ENCODE results near the gene SLC27A3.
"Not testable (repeated sequence)": the region's sequence is repeated elsewhere in the genome, so short reads cannot be mapped to it uniquely, and the experiment has no call there.

SLC27A3 gene

DNA sequence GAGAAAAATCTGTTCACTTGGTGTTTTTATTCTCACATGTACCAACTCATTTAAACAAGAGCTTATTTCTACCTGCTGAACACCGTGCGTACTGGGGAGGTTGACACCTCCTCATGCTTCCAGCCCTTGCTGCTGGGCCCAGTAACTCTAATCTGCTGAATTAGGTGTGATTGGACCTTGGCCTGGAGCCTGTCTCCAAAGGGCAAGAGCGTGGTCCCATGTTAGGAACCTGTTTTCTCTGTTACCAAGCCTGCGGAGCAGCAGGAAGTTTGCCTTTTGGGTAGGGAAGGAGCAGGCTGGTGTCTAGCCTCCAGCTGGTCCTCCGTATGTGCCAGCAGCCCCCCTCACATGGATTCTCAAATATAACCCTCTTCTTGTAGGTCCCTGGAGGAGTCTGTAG is 10.9 kb upstream of the SLC27A3 start:
- Histone ChIP-seq H3K4me1 (ENCODE audit: control insufficient read depth, insufficient read depth, low read length) (no peaks in the 10 kb centered on the region), H3K4me3 (ENCODE audit: low read length in 2 of 2) (no peak overlapping the region), H3K9ac (ENCODE audit: low read length in 2 of 2) (no peak overlapping the region), H3K9me3 (ENCODE audit: control insufficient read depth in 2 of 2, low read length in 2 of 2) (no peaks in the 10 kb centered on the region), H3K27ac (ENCODE audit: low read length) (no peak overlapping the region), H3K27me3 (ENCODE audit: control insufficient read depth in 1 of 2, insufficient read depth in 2 of 2, low read length in 2 of 2) (no peaks in the 10 kb centered on the region), H3K36me3 (ENCODE audit: control insufficient read depth in 2 of 2, insufficient read depth in 2 of 2, low read length in 2 of 2) (peaks cover 73 to 75% of the 10 kb centered on the region in 2 donors)

DNA sequence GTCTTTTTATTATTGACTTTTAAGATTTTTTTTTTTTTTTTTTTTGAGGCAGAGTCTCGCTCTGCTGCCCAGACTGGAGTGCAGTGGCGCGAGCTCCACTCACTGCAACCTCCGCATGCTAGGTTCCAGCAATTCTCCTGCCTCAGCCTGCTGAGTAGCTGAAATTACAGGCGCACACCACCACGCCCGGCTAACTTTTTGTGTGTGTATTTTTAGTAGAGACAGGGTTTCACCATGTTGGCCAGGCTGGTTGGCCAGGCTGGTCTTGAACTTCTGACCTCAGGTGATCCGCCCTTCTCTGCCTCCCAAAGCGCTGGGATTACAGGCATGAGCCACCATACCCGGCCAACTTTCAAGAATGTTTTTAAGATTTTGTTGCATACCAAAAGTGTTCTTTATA is 8.5 kb upstream of the SLC27A3 start:
- H3K9me3 ChIP-seq (ENCODE audit: control insufficient read depth in 2 of 2, low read length in 2 of 2); H3K27me3 ChIP-seq (ENCODE audit: control insufficient read depth in 1 of 2, insufficient read depth in 2 of 2, low read length in 2 of 2); H3K27ac ChIP-seq (ENCODE audit: low read length); H3K4me1 ChIP-seq (ENCODE audit: control insufficient read depth, insufficient read depth, low read length); H3K9ac ChIP-seq (ENCODE audit: low read length in 2 of 2); H3K4me3 ChIP-seq (ENCODE audit: low read length in 2 of 2): not testable (repeated sequence)
- H3K36me3 ChIP-seq (ENCODE audit: control insufficient read depth in 2 of 2, insufficient read depth in 2 of 2, low read length in 2 of 2), result peaks cover 63 to 73% of the 10 kb centered on the region in 2 donors

DNA sequence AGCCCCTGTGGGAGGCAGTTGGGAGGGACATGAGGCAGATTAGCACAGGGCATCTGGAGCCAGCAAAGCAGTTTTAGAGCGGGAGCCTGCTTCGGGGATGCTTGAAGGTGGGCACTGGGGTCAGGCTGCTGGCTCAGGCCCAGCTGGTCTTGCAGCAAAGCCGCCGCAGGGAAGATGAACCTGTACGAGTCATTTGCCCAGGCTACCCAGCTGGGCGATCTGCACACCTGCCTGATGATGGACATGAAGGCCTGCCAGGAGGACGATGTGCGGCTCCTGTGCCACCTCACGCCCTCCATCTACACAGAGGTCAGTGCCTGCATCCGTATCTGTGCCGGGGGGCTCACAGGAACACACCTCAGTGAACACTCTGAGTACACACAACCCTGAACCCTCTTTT is 7.7 kb upstream of the SLC27A3 start:
- Histone ChIP-seq H3K27me3 (ENCODE audit: control insufficient read depth in 1 of 2, insufficient read depth in 2 of 2, low read length in 2 of 2) (no peaks in the 10 kb centered on the region), H3K36me3 (ENCODE audit: control insufficient read depth in 2 of 2, insufficient read depth in 2 of 2, low read length in 2 of 2) (peaks cover 57 to 71% of the 10 kb centered on the region in 2 donors), H3K4me1 (ENCODE audit: control insufficient read depth, insufficient read depth, low read length) (no peaks in the 10 kb centered on the region), H3K4me3 (ENCODE audit: low read length in 2 of 2) (no peak overlapping the region), H3K27ac (ENCODE audit: low read length) (no peak overlapping the region), H3K9me3 (ENCODE audit: control insufficient read depth in 2 of 2, low read length in 2 of 2) (no peaks in the 10 kb centered on the region), H3K9ac (ENCODE audit: low read length in 2 of 2) (no peak overlapping the region)

DNA sequence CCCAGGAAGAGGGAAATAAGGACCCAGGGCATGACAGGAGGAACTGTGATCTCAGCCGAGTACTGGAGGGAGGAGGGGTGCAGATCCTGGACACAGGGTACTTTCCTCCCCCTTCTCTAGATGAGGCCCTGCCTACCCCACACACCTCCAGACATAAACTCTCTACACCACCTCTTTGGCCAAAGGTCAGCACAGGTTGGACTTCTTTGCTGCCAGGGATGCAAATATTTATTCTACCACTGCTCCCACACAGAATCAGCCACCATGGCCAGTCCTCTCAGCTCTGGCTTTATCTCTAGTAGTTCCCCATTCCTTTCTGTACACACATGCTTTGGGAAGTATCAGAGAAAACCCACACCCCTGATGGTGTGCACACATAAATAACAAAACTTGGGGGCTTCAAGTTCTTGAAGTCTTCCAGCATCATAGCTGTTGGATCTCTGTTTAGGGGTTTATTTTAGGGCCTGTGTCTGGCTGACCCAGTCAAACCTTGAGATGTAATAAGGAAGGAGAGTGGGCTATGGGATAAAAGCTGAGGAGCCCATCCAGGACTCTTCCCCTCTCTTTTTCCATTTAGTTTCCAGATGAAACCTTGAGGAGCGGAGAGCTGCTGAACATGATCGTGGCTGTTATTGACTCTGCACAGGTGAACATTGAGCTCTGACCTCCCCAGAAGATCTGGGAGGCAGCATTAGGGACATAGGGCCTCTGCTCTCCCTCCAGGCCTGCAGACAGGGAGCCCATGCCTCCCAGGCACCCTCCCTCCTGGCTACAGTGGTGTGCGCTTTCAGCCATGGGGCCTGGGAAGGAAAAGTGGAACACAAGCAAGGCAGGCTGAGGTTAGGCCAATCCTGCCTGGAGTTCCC is 6.7 kb upstream of the SLC27A3 start:
- Histone ChIP-seq H3K9ac (ENCODE audit: low read length in 2 of 2) (no peak overlapping the region), H3K9me3 (ENCODE audit: control insufficient read depth in 2 of 2, low read length in 2 of 2) (no peaks in the 10 kb centered on the region), H3K27ac (ENCODE audit: low read length) (no peak overlapping the region), H3K36me3 (ENCODE audit: control insufficient read depth in 2 of 2, insufficient read depth in 2 of 2, low read length in 2 of 2) (peaks cover 53 to 65% of the 10 kb centered on the region in 2 donors), H3K4me3 (ENCODE audit: low read length in 2 of 2) (no peak overlapping the region), H3K4me1 (ENCODE audit: control insufficient read depth, insufficient read depth, low read length) (no peaks in the 10 kb centered on the region), H3K27me3 (ENCODE audit: control insufficient read depth in 1 of 2, insufficient read depth in 2 of 2, low read length in 2 of 2) (no peaks in the 10 kb centered on the region)

DNA sequence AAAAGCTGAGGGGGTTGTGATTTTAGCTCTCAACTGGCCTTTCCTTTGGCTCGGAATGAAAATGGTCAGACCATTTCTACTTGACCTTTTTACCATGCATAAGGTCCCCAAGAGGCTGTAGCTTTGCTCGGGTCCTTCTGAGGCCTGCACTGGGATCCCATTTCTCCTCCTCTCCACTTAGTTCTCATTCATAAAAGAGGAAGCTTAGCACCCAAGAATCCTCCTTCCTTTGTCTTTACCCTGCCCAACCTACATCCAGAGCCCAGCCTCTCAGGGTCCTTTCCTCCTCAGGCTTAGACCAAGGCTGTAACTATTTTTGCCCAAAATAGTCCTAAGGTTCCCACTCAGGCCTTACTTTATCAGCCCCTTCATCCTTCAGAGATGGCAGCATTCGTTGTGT is 6.0 kb upstream of the SLC27A3 start:
- Histone ChIP-seq H3K27ac (ENCODE audit: low read length) (no peak overlapping the region), H3K9ac (ENCODE audit: low read length in 2 of 2) (no peak overlapping the region), H3K9me3 (ENCODE audit: control insufficient read depth in 2 of 2, low read length in 2 of 2) (no peaks in the 10 kb centered on the region), H3K4me3 (ENCODE audit: low read length in 2 of 2) (no peak overlapping the region), H3K27me3 (ENCODE audit: control insufficient read depth in 1 of 2, insufficient read depth in 2 of 2, low read length in 2 of 2) (no peaks in the 10 kb centered on the region), H3K36me3 (ENCODE audit: control insufficient read depth in 2 of 2, insufficient read depth in 2 of 2, low read length in 2 of 2) (peaks cover 46 to 60% of the 10 kb centered on the region in 2 donors), H3K4me1 (ENCODE audit: control insufficient read depth, insufficient read depth, low read length) (peaks cover 4% of the 10 kb centered on the region)

DNA sequence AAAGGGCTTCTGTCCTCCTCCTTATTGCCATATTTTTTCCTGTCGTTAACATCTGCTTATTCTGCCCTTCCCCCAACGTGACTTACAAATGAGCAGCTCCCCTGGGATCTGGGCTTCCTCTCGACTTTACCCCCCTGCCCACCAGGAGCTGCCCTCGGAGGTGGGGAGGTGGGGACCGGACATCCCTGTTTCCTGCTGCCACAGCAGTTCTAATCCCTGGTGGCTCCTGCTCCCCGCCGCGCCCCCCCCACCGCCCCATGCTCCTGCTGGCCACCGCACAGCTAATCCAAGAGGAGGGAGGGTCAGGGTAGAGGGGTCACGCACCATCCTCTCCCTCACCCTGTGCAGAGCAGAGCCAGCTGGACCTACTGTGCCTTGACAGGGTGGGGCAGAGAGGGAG is 4.4 kb upstream of the SLC27A3 start:
- H3K9me3 ChIP-seq (ENCODE audit: control insufficient read depth in 2 of 2, low read length in 2 of 2), result no peaks in the 10 kb centered on the region
- peaks cover 38 to 49% of the 10 kb centered on the region in 2 donors for H3K36me3 ChIP-seq (ENCODE audit: control insufficient read depth in 2 of 2, insufficient read depth in 2 of 2, low read length in 2 of 2)
- no peak overlapping the region for H3K9ac ChIP-seq (ENCODE audit: low read length in 2 of 2)
- H3K27ac ChIP-seq (ENCODE audit: low read length), result no peak overlapping the region
- H3K4me1 ChIP-seq (ENCODE audit: control insufficient read depth, insufficient read depth, low read length), result peaks cover 18% of the 10 kb centered on the region
- no peak overlapping the region for H3K4me3 ChIP-seq (ENCODE audit: low read length in 2 of 2)
- H3K27me3 ChIP-seq (ENCODE audit: control insufficient read depth in 1 of 2, insufficient read depth in 2 of 2, low read length in 2 of 2), result no peaks in the 10 kb centered on the region

DNA sequence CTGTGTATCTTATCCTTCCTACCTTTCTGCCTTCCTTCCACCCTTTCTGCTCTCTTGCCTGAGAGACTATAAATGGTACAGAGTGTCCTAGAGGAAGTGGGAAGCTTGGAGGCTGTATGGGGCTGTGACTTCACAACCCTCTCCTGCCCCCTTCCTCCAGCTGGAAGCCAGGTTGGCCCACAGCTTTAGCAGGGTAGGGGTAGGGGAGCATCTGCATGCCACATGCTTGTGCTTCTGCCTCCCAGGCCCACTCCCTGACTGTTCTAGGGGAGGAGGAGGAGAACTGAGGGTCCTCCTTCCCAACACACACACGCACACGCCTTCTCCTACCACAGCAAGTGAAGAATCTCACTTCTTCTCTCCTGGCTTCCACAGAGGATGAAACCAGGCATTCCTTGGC is 3.9 kb upstream of the SLC27A3 start:
- H3K4me3 ChIP-seq (ENCODE audit: low read length in 2 of 2), result no peak overlapping the region
- H3K27me3 ChIP-seq (ENCODE audit: control insufficient read depth in 1 of 2, insufficient read depth in 2 of 2, low read length in 2 of 2), result no peaks in the 10 kb centered on the region
- H3K27ac ChIP-seq (ENCODE audit: low read length), result no peak overlapping the region
- peaks cover 23% of the 10 kb centered on the region for H3K4me1 ChIP-seq (ENCODE audit: control insufficient read depth, insufficient read depth, low read length)
- peaks cover 38 to 49% of the 10 kb centered on the region in 2 donors for H3K36me3 ChIP-seq (ENCODE audit: control insufficient read depth in 2 of 2, insufficient read depth in 2 of 2, low read length in 2 of 2)
- H3K9ac ChIP-seq (ENCODE audit: low read length in 2 of 2), result no peak overlapping the region
- no peaks in the 10 kb centered on the region for H3K9me3 ChIP-seq (ENCODE audit: control insufficient read depth in 2 of 2, low read length in 2 of 2)

DNA sequence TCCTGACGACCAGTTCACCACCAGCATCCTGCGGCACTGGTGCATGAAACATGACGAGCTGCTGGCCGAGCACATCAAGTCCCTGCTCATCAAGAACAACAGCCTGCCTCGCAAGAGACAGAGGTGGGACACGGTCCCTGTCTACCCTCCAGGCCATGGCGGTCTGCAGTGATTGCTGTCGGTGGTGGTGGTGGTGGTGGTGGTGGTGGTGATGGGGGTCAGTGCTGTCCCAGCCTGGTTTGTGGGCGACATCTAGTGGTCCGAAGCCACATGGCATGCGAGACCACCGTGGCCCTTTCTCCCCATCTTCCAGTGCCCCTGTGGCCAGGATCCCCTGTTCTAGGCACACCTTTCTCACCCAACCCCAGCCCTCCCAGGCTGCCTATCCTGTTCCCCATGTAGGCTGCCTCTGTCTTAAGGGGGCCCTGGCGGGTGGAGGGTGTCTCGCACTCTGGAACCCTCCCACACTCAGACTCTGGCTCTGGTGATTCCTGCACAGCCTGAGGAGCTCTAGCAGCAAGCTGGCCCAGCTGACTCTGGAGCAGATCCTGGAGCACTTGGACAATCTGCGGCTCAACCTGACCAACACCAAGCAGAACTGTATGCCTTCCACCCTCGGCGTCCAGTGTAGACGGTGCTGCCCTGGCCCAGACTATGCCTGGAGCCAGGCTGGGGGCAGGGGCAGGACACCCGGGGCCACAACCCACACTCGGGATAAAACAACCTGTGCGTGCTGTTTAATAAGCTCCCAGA is 3.2 kb upstream of the SLC27A3 start:
- Histone ChIP-seq H3K9ac (ENCODE audit: low read length in 2 of 2) (no peak overlapping the region), H3K36me3 (ENCODE audit: control insufficient read depth in 2 of 2, insufficient read depth in 2 of 2, low read length in 2 of 2) (peaks cover 38 to 49% of the 10 kb centered on the region in 2 donors), H3K4me3 (ENCODE audit: low read length in 2 of 2) (no peak overlapping the region), H3K27ac (ENCODE audit: low read length) (no peak overlapping the region), H3K9me3 (ENCODE audit: control insufficient read depth in 2 of 2, low read length in 2 of 2) (no peaks in the 10 kb centered on the region), H3K4me1 (ENCODE audit: control insufficient read depth, insufficient read depth, low read length) (peaks cover 31% of the 10 kb centered on the region), H3K27me3 (ENCODE audit: control insufficient read depth in 1 of 2, insufficient read depth in 2 of 2, low read length in 2 of 2) (no peaks in the 10 kb centered on the region)

DNA sequence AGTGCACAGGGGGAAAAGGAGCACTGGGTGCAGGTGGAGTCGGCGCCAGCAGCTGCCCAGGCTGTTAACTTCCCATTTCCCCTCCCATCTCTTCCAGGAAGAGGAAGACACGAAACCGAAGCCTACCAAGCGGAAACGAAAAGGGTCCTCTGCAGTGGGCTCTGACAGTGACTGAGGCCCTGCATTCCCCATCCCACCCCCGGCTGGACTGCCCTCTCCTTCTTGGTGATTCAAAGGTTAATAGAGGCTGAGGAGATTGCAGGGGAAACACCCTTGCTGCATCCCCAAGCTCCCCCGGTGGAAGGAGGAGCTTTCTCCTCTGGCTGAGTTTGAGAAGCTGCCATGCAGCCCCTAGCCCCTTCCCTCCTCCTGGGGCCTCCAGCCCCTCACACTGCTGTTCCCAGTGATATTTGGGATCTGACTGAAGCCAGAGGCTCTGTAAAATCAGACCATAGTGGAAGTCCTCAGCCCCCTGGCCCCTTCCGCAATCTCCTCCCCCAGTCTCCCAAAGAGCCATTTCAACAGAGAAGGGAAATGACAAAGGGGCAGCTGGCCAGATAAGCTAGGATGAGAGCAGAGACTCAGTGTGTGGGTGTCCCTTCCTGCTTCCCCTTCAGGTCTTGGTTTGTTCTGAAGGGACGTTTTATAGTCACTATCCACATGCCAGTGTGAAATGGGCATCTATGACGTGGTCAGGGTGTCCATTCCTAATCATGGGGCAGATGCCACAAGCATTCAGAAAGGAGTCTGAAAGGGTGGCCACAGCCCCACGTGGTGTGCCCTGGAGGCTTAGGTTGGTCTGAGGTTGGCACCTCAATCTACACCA is 1.9 kb upstream of the SLC27A3 start:
- Histone ChIP-seq H3K4me1 (ENCODE audit: control insufficient read depth, insufficient read depth, low read length) (peaks cover 43% of the 10 kb centered on the region), H3K4me3 (ENCODE audit: low read length in 2 of 2) (no peak overlapping the region), H3K36me3 (ENCODE audit: control insufficient read depth in 2 of 2, insufficient read depth in 2 of 2, low read length in 2 of 2) (peaks cover 25 to 36% of the 10 kb centered on the region in 2 donors), H3K27me3 (ENCODE audit: control insufficient read depth in 1 of 2, insufficient read depth in 2 of 2, low read length in 2 of 2) (no peaks in the 10 kb centered on the region), H3K9me3 (ENCODE audit: control insufficient read depth in 2 of 2, low read length in 2 of 2) (no peaks in the 10 kb centered on the region), H3K9ac (ENCODE audit: low read length in 2 of 2) (peak overlapping the region in 1 of 2 donors; percentile 5), H3K27ac (ENCODE audit: low read length) (peak overlapping the region; percentile 37)

DNA sequence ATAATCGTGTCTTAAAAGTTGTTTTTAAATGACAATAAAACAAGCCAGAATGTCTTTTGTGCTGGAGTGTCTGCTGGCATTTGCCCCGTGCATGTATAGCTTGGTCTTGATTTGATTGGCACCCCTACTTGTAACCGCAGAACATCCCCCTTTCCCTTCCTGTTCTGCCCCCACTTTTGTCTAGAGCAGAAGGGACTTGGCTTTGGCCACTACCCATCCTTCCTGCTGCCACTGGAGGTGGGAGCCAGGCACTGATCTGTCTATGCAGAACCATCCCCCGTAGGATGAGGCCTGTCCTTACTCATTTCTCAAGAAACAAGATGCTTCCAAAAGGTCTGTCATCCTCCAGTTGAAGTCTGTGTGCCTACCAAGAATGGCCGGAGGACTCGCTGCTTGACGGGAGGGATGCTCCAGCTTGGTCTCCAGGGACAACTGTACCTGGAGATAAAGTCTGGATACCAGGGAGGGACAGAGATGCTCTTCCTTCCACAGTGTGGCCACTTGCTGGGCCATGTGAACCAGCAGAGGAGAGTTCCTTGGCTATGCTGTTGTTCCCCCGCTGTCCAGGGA is 1.1 kb upstream of the SLC27A3 start:
- peaks cover 17 to 30% of the 10 kb centered on the region in 2 donors for H3K36me3 ChIP-seq (ENCODE audit: control insufficient read depth in 2 of 2, insufficient read depth in 2 of 2, low read length in 2 of 2)
- peak overlapping the region; percentile 29 to 74 for H3K9ac ChIP-seq (ENCODE audit: low read length in 2 of 2)
- peaks cover 48% of the 10 kb centered on the region for H3K4me1 ChIP-seq (ENCODE audit: control insufficient read depth, insufficient read depth, low read length)
- peak overlapping the region in 1 of 2 donors; percentile 91 for H3K4me3 ChIP-seq (ENCODE audit: low read length in 2 of 2)
- H3K27me3 ChIP-seq (ENCODE audit: control insufficient read depth in 1 of 2, insufficient read depth in 2 of 2, low read length in 2 of 2), result no peaks in the 10 kb centered on the region
- no peaks in the 10 kb centered on the region for H3K9me3 ChIP-seq (ENCODE audit: control insufficient read depth in 2 of 2, low read length in 2 of 2)
- H3K27ac ChIP-seq (ENCODE audit: low read length), result peak overlapping the region; percentile 88

All from stomach smooth muscle (tissue), 2 donors.